IPS-20b (cell line): ENCODE results near the gene CLDN14.

Source experiments
- H3K27ac ChIP-seq: one replicate; pipeline ENCODE4 v1.5.1; 2013; ENCODE audit warnings: low read length
- H3K27me3 ChIP-seq: 2 replicates; pipeline ENCODE4 v1.6.1; 2013; ENCODE audit warnings: mild to moderate bottlenecking, low read length, inconsistent platforms; ENCODE audit not compliant: insufficient read depth
- H3K36me3 ChIP-seq: 2 replicates; pipeline ENCODE4 v1.6.1; 2013; ENCODE audit warnings: low read depth, mild to moderate bottlenecking, inconsistent platforms, low read length, moderate library complexity; ENCODE audit not compliant: insufficient read depth
- H3K4me1 ChIP-seq: 2 replicates; pipeline ENCODE4 v1.6.1; 2013; ENCODE audit warnings: mild to moderate bottlenecking, control low read depth, inconsistent platforms, low read length, moderate library complexity; ENCODE audit not compliant: insufficient read depth
- H3K4me3 ChIP-seq: 2 replicates; pipeline ENCODE4 v1.5.1; 2013; ENCODE audit warnings: mild to moderate bottlenecking, low read length, inconsistent platforms
- H3K9ac ChIP-seq: 2 replicates; pipeline ENCODE4 v1.6.1; 2013; ENCODE audit warnings: low read depth, mild to moderate bottlenecking, inconsistent platforms, low read length, moderate library complexity
- H3K9me3 ChIP-seq: 2 replicates; pipeline ENCODE4 v1.6.1; 2013; ENCODE audit warnings: mild to moderate bottlenecking, low read depth, low read length, inconsistent platforms; ENCODE audit not compliant: insufficient read depth

The CLDN14 gene

DNA sequence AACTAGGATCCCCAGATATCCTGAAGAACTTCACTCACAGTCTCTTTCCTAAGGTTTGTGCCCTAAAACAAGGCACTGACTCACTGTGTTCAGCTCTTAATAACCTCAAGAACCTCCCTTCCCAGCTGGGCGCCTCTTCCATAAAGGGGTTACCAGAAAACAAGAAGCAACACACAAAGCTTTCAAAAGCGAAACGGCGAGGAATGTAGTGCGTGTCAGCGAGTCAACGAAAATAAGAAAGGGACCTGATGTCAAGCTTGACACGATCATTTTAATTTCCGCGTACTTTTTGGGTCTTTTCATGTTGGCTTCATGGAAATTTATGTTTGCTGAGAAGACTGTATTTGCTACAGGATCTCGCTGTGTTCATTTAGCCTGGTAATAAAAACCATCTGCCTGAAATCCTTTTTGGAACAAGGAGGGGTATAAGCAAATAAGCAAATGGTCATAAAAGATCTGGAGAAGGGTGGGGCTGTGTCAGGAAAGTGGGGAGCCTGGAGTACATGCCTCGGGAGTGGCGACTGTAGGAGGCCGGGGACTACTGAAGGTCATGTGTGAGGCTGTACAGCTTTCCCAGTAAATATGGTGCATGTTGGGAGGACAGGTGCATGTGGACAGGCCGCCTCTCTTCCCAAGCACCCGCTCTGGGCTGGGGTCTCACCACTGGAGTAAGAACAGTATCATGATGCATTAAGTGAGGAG lies 11.4 kb upstream of the CLDN14 start:
- Histone ChIP-seq H3K9me3 (no peaks in the 10 kb centered on the region), H3K4me3 (no peak overlapping the region), H3K36me3 (no peaks in the 10 kb centered on the region), H3K4me1 (no peaks in the 10 kb centered on the region), H3K27me3 (no peaks in the 10 kb centered on the region), H3K9ac (no peak overlapping the region), H3K27ac (no peak overlapping the region)

DNA sequence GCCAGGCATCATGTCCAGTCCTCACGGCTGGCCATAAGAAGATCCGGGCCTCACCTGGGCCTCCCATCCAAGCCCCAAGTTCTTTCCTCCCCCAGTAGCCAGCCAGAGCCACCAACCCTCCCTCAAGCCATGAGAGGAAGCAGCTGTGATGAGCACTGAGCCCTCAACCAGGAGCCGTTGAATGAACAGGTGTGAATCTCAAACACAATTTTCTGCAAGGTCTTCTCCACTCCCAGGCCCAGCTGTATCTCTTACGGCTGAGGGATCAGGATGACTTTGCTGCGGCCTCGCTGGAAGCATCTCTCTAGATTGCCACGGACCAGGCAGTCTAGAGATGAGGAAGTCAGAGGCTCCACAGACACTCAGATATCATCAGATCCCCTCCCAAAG lies 9.8 kb upstream of the CLDN14 start:
- Histone ChIP-seq H3K4me3 (no peak overlapping the region), H3K9ac (no peak overlapping the region), H3K36me3 (no peaks in the 10 kb centered on the region), H3K27me3 (no peaks in the 10 kb centered on the region), H3K27ac (no peak overlapping the region), H3K9me3 (no peaks in the 10 kb centered on the region), H3K4me1 (no peaks in the 10 kb centered on the region)

GRCh38 chr21:36489103-36489775 lies 9.3 kb upstream of the CLDN14 start:
- H3K9ac ChIP-seq: no peak overlapping the region
- no peaks in the 10 kb centered on the region for H3K27me3 ChIP-seq
- H3K9me3 ChIP-seq: no peaks in the 10 kb centered on the region
- no peaks in the 10 kb centered on the region for H3K4me1 ChIP-seq
- H3K36me3 ChIP-seq: no peaks in the 10 kb centered on the region
- H3K27ac ChIP-seq: no peak overlapping the region
- H3K4me3 ChIP-seq: no peak overlapping the region

DNA sequence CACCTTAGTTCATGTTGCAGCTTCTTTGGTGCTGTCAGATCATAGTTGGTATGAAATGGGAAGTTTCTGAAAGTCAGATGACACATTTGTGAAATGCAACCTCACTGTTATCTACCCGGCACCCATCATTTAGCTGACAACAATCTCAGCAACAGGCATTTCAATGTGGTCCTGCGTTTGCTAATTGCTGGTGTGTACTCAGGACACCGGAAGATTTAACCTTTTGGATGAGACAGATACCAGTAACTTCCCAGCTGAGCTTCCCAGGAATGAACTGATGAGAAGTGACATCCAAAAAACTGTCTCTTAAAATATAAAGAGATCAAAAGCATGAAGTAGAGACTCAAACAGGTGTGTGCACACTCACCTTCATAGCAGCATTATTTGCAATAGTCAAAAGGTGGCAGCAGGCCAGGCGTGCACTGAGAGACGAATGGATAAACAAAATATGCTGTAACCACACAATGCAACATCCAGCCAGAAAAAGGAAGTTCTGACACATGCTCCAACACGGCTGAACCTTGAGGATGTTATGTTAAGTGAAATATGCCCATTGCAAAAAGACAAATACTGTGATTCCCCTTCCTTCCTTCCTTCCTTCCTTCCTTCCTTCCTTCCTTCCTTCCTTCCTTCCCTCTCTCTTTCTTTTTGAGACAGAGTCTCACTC lies 7.9 kb upstream of the CLDN14 start:
- no peaks in the 10 kb centered on the region for H3K27me3 ChIP-seq
- no peak overlapping the region for H3K9ac ChIP-seq
- H3K4me3 ChIP-seq: no peak overlapping the region
- H3K9me3 ChIP-seq: no peaks in the 10 kb centered on the region
- H3K4me1 ChIP-seq: no peaks in the 10 kb centered on the region
- H3K36me3 ChIP-seq: no peaks in the 10 kb centered on the region
- H3K27ac ChIP-seq: no peak overlapping the region

DNA sequence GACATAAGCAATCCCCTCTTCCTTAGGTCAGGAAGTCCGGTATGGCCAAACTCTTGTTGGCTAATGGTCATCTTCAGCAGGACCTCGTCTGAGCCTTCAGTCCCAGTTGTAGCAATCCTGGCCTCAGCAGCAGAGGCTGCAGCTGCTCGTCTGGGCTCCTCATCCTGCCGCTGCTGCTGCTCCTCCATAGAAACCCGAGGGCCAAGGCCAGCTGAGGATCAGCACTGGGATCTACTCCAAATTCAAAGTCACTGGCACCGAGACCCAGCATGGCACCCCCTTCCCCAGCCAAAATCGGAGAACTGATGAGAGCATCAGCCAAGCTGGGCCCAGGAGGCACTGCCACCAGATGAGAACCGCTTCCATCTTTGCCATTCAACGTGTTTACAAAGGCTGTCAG lies 6.3 kb upstream of the CLDN14 start:
- Histone ChIP-seq H3K27me3 (no peaks in the 10 kb centered on the region), H3K4me1 (no peaks in the 10 kb centered on the region), H3K4me3 (no peak overlapping the region), H3K36me3 (no peaks in the 10 kb centered on the region), H3K27ac (no peak overlapping the region), H3K9me3 (no peaks in the 10 kb centered on the region), H3K9ac (no peak overlapping the region)

DNA sequence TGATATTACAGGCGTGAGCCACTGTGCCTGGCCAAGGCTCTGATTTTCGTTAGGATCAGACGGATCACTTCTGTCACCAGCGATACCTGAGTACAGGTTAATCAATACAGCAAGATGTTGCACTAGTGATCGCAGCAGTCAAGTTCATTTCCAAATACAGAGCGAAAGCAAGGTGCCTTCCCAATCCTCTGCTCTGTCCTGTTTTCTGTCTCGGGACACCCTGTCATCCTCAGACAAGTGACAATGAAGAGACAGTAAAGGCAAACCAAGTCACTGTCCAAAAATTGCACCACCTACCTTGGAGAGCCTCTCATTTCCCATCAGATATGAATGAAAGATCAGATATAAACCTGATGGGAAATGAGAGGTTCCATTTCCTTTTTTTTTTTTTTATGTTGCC lies 5.6 kb upstream of the CLDN14 start:
- Histone ChIP-seq H3K4me1 (no peaks in the 10 kb centered on the region), H3K36me3 (no peaks in the 10 kb centered on the region), H3K9ac (no peak overlapping the region), H3K4me3 (no peak overlapping the region), H3K27ac (no peak overlapping the region), H3K27me3 (no peaks in the 10 kb centered on the region), H3K9me3 (no peaks in the 10 kb centered on the region)

- no peaks in the 10 kb centered on the region for H3K27me3 ChIP-seq
- H3K4me3 ChIP-seq: no peak overlapping the region
- no peaks in the 10 kb centered on the region for H3K4me1 ChIP-seq
- H3K9ac ChIP-seq: no peak overlapping the region
- H3K27ac ChIP-seq: no peak overlapping the region
- no peaks in the 10 kb centered on the region for H3K9me3 ChIP-seq
- H3K36me3 ChIP-seq: no peaks in the 10 kb centered on the region
Observed at GRCh38 chr21:36483095-36483494, 3.2 kb upstream of the CLDN14 start.

GRCh38 chr21:36482673-36483072 lies 2.8 kb upstream of the CLDN14 start:
- Histone ChIP-seq H3K27me3 (no peaks in the 10 kb centered on the region), H3K9me3 (no peaks in the 10 kb centered on the region), H3K9ac (no peak overlapping the region), H3K27ac (no peak overlapping the region), H3K36me3 (no peaks in the 10 kb centered on the region), H3K4me1 (no peaks in the 10 kb centered on the region), H3K4me3 (no peak overlapping the region)

- H3K4me1 ChIP-seq: no peaks in the 10 kb centered on the region
- H3K9ac ChIP-seq: no peak overlapping the region
- H3K4me3 ChIP-seq: no peak overlapping the region
- H3K27me3 ChIP-seq: no peaks in the 10 kb centered on the region
- H3K36me3 ChIP-seq: no peaks in the 10 kb centered on the region
- H3K27ac ChIP-seq: no peak overlapping the region
- H3K9me3 ChIP-seq: no peaks in the 10 kb centered on the region
Observed at GRCh38 chr21:36482181-36482580, 2.3 kb upstream of the CLDN14 start.

DNA sequence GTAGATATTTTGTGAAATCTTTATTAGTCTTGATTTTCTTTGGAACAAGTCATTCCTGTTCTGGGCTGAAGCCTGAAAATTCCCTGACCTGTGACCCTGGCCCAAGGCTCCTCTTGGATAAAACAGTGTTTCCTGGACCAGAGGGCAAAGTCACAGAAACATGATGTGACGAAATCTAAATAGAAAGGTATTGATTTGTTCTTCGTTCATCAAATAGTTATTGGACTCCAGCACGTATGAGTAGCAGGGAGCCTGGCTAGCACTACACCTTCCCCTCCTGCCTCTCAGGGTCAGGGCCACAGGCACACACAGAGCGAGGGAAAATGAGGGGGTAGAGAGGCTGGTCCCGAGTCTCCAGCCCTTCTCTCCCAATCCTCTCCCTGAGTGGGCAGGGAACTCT lies 1.7 kb upstream of the CLDN14 start:
- no peak overlapping the region for H3K4me3 ChIP-seq
- H3K9ac ChIP-seq: no peak overlapping the region
- H3K27me3 ChIP-seq: no peaks in the 10 kb centered on the region
- H3K27ac ChIP-seq: no peak overlapping the region
- H3K36me3 ChIP-seq: no peaks in the 10 kb centered on the region
- no peaks in the 10 kb centered on the region for H3K4me1 ChIP-seq
- H3K9me3 ChIP-seq: no peaks in the 10 kb centered on the region

- Histone ChIP-seq H3K9me3 (no peaks in the 10 kb centered on the region), H3K4me1 (no peaks in the 10 kb centered on the region), H3K27ac (no peak overlapping the region), H3K27me3 (no peaks in the 10 kb centered on the region), H3K4me3 (no peak overlapping the region), H3K36me3 (no peaks in the 10 kb centered on the region), H3K9ac (no peak overlapping the region)
Observed at GRCh38 chr21:36480618-36481017, 696 bp upstream of the CLDN14 start.

DNA sequence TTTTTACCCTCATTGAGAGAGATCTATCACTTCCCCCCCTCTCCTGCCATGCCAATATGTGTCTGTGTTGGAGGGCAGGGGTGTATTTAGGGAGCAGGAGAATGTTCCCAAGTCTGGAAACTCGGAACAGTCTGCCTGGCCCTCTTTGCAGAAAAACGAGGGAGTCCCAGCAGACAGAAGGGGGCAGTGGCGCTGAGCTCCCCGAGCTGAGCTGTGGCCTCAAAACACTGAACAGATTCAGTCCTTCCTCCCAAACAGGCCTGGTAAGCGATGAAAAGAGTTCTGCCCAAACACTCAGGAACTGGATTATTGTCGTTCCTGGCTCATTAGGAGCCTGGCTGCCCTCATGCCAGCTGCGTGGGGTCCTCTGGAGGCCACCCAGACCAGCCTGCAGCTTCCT lies 981 bp downstream of the CLDN14 start:
- no peaks in the 10 kb centered on the region for H3K4me1 ChIP-seq
- H3K27me3 ChIP-seq: no peaks in the 10 kb centered on the region
- no peaks in the 10 kb centered on the region for H3K36me3 ChIP-seq
- no peak overlapping the region for H3K4me3 ChIP-seq
- no peak overlapping the region for H3K27ac ChIP-seq
- no peak overlapping the region for H3K9ac ChIP-seq
- no peaks in the 10 kb centered on the region for H3K9me3 ChIP-seq
